GM12874 (cell line): Measurements from ENCODE around the gene PRKCB.

Experiments used
- CTCF ChIP-seq: IDR thresholded peaks from 2 replicates; pipeline ENCODE4 v1.5.1; 2011; ENCODE audit warnings: low read depth, mild to moderate bottlenecking, control low read depth, low read length, moderate library complexity; ENCODE audit not compliant: insufficient read depth

PRKCB gene

GRCh38 chr16:24149102-24149501, 313.3 kb downstream of the PRKCB start:
- no peak for TF ChIP-seq CTCF

- no peak for TF ChIP-seq CTCF
Observed at GRCh38 chr16:24150282-24150681, 314.5 kb downstream of the PRKCB start.

GRCh38 chr16:24151482-24151939, 315.7 kb downstream of the PRKCB start:
- TF ChIP-seq CTCF, result no peak

GRCh38 chr16:24152826-24153225, 317.0 kb downstream of the PRKCB start:
- TF ChIP-seq CTCF, result no peak

- TF ChIP-seq CTCF, result no peak
Observed at GRCh38 chr16:24156777-24157176, 321.0 kb downstream of the PRKCB start.

- no peak for TF ChIP-seq CTCF
Observed at GRCh38 chr16:24163935-24164334, 328.2 kb downstream of the PRKCB start.

- no peak for TF ChIP-seq CTCF
Observed at GRCh38 chr16:24164416-24164815, 328.6 kb downstream of the PRKCB start.

GRCh38 chr16:24165273-24165672, 329.5 kb downstream of the PRKCB start:
- TF ChIP-seq CTCF, result no peak
